Right hindlimb (tissue), 1 donor: ENCODE results near the gene COX7A1.

ENCODE experiments used
- DNase-seq: peaks from one replicate; pipeline ENCODE4 v3.0.0-alpha.2; 2018

Gene COX7A1

DNA sequence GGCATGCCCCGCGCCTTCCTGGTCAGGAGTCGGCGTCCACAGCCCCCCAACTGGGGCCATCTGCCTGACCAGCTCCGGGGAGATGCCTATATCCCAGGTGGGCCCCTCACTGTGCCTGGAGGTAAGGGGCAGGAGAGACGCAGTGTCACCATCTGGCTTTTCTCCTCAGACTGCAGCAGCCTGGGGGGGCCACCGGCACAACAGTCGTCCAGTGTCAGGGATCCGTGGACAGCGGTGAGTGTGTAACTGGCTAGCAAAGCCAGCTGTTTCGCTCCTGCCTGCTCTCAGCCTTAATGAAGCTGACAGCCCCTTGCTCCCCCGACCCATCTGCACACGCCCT is 41.1 kb downstream of the COX7A1 start:
- no peak for DNase-seq

DNA sequence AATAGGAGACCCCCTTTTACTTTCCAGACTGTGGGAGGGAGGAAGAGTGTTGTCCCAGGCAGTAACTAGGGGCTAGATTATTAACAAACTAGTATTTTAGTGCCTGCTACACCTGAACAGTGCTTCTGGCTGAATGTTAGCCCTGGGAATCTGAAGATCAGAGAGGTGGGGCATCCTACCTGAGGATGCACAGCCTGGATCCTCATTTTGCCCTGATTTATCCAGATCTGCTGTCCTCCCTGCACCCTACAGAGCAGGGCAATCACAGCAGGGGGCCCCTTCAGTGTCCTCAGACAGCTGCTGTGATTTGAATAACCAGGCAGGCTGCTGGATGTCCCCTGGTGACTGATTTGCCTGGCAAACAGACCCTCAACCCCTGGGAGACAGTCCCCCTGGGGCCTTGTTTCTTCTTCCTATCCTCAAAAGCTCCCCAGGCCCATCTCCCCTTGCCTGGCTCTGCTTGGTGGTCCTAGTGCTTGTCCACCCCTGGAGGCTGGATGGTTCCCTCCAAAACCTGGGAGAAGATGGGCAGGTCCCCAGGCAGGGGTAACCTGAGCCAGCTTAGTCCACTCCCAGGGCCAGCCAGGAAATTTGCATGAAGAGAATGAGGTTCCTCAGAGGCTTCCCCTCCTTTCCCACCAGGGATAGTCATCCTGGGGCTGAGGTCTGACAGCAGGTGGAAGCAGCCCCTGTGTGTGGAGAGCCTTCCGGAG is 41.6 kb downstream of the COX7A1 start, which contains the start of gene OVOL3:
OVOL3 (plus strand) TSS at position 657 of the 713 bp plus-strand sequence. CDS start 60 bp downstream, outside the sequence.
- DNase-seq, result no peak

DNA sequence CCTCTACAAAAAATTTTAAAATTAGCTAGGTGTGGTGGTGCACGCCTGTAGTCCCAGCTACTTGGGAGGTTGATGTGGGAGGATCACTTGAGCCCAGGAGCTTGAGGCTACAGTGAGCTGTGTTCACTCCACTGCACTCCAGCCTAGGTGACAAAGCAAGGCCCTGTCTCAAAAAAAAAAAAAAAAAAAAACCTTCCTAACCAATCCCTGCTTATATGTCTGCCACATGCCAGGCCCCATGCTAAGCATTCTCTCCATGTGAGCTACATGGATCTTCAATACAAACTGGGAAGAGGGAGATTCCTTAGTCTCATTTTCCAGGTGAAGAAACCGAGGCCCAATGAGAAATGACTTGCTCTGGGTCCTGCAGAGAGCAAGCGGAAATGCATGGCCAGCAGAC is 43.6 kb downstream of the COX7A1 start:
- DNase-seq, result no peak

- no peak for DNase-seq
Measured at GRCh38 chr19:36106991-36107390, 45.3 kb downstream of the COX7A1 start.

- DNase-seq, result no peak
Measured at GRCh38 chr19:36106441-36106840, 45.8 kb downstream of the COX7A1 start.

DNA sequence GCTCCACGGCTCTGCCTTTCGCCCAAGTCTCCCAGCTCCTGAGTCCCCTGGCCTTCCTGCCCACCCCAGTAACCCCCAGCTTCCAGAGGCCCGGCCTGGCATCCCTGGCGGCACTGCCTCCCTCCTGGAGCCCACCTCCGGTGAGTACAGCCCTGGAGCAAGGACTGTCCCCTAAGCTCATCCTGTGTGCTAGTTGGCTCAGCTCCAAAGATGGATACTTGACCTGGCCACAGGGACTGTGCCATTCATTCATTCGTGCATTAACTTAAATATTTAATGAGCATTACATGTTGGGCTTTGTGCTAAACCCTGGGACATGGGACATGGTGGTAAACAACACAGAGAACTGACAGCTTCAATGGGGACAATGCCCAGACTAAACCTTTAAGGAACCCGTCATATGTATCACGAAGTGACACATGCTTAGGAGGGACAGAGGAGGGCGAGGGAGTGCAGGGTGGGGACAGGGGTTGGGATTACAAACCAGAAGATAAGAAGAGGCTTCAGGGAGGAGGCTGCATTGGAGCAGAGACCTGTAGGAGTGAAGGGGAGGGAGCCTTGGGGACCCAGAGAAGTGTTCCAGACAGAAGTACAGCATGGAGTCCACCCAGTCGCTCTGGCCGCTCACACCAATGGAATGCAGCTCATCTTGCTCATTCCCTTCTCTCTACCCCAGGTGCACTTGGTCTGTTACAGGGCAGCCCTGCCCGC is 48.2 kb downstream of the COX7A1 start:
- DNase-seq, result no peak

GRCh38 chr19:36103040-36103626 is 49.1 kb downstream of the COX7A1 start:
- no peak for DNase-seq

- DNase-seq, result no peak
Measured at GRCh38 chr19:36101550-36102327, 50.5 kb downstream of the COX7A1 start.
